GM13976 (cell line): ENCODE results near the gene KRT75.

Source experiments
- DNase-seq: peaks from one replicate; pipeline ENCODE4 v3.0.0; 2012; ENCODE audit warnings: low spot score
- in situ Hi-C: fragments of 300-500 bp; cut with MboI; formaldehyde crosslinking; loops from one replicate; pipeline ENCODE4 v1.12.0; 2022; ENCODE audit warnings: low sequenced_read_pairs, mixed read lengths, inconsistent platforms; ENCODE audit not compliant: unreplicated experiment
- TF ChIP-seq, protein P1 (sequence below): IDR thresholded peaks from 2 replicates; pipeline ENCODE4 v1.5.1; 2012; ENCODE audit warnings: borderline replicate concordance, mild to moderate bottlenecking; ENCODE audit not compliant: insufficient read depth; ENCODE audit errors: extremely low read depth, missing control alignments, control extremely low read depth

The KRT75 gene

DNA sequence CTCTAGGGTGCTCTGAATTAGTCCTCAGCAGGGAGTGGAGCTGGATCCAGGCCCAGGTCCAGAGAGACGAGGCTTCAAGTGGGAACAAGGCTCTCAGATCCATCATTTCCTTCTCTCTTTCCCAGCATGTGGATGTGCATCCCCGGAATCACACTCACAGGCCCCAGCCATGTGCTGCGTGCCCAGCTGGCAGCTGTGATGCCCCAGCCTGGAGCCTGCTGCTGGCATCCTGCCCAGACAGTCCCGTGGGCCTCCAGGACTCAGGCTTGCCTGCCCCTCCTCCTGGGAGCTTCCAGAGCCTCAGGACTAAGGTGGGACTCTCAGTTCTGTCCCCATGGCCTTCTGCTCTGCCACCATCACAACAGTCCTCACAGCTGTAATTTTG is 42.6 kb downstream of the KRT75 start:
- TF ChIP-seq, protein P1, sequence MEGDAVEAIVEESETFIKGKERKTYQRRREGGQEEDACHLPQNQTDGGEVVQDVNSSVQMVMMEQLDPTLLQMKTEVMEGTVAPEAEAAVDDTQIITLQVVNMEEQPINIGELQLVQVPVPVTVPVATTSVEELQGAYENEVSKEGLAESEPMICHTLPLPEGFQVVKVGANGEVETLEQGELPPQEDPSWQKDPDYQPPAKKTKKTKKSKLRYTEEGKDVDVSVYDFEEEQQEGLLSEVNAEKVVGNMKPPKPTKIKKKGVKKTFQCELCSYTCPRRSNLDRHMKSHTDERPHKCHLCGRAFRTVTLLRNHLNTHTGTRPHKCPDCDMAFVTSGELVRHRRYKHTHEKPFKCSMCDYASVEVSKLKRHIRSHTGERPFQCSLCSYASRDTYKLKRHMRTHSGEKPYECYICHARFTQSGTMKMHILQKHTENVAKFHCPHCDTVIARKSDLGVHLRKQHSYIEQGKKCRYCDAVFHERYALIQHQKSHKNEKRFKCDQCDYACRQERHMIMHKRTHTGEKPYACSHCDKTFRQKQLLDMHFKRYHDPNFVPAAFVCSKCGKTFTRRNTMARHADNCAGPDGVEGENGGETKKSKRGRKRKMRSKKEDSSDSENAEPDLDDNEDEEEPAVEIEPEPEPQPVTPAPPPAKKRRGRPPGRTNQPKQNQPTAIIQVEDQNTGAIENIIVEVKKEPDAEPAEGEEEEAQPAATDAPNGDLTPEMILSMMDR, result no peak
- no peak for DNase-seq
- in situ Hi-C loops, result no loop called here

DNA sequence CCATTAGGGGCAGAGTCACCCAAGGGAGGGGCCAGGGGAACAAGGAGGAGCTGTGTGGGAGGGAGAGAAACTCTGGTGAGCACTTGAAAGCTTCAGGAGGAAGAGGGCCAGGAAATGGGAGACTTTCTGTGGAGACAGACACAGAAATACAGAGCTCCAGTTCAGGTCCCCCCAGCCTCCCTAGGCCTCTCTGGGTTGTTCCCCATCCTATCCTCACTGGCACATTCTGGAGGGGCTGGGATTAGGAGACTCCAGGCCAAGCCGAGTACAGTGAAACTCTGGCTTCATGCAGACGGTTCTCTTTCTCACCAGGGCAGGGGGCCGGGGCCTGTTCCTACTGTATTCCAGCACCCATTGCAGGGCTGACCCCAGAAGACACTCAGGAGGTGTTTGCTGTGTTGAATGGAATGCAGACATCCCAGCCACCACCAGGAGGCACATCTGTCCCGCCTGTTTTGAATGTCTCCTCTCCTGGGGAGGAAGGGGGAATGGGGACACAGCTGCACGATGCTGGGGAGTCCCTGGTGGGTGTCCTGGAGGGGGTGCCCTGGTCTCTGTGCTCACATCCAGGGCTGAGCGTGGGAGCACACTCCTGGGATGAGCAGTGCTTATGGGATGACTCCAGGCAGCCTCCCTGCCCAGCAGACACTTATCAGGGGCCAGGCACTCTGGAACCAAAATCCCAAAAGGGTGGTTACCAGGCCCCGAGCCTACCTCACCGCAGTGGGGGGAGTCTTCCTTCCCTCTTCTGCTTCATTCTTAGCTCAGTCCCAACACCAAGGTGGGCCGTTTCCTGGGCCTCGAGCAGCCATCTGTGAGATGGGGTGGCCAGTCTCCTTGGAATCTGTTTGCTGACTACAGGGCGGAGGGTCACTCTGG is 43.2 kb downstream of the KRT75 start:
- no peak for DNase-seq
- in situ Hi-C loops, result no loop called here
- TF ChIP-seq, protein P1, result peak; percentile 6

DNA sequence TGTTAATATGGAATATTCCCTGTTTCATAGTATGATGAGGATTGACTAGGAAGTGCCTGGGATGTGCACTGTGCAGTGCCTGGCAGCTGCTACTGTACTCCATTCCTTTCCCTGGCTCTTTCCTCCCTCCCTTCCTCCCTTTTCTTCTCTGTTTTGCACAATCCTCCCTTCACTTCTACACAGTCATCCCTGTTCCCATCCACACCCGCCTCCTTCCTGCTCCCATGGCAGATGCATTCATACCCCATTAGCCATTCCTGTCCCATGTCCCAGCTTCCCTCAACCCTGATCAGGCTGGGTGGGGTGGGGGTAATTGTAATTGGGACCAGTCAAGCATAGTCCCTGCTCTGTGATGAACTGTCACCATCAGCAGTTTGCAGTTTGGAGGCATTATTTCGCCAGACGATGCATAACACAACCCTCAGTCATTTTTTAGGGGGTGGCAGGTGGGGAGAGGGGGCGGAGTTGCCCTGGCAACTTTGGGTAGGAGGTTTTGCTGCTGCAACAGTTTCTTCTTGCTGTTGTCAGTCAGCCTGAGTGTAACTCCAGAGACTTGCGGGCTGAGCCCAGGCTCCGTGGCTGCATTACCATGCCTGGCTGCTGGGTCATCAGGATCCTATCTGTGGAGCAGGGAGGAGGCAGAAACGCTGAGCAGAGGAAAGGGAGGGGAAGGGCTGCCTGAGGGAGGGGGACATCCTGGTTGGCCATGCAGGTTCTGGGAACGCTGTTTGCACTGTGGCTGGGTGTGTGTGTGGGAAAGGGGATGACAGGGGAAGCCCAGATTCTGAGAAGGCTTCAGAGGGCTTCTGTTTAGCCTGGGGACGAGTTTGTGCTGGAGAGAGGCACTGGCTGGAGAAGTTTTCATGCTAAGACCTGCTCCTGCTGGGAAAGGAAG is 44.6 kb downstream of the KRT75 start:
- in situ Hi-C loops, result loop anchor here (10.0 kb wide), 1 partner anchor 485 kb away; no protein-coding TSS in a partner anchor
- no peak for DNase-seq
- TF ChIP-seq, protein P1, result no peak

DNA sequence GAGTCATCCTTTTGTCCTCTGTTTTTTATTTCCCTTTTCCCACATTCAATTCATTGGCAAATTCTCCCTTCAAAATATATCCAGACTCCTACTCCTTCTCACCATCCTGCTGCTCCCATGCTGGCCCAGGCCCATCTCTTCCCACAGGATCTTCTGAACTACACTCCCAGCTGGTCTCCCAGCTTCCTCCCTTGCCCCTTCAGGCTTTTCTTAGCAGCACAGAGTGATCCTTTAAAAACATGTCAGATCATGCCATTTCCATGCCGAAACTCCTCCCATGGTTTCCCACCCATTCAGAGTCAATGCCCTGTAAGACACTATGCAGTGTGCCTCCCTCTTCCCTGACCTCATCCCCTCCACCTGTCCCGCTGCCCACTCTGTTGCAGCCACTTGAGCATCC is 46.3 kb downstream of the KRT75 start:
- in situ Hi-C loops, result loop anchor here (10.0 kb wide), 1 partner anchor 487 kb away; no protein-coding TSS in a partner anchor
- TF ChIP-seq, protein P1, result no peak
- DNase-seq, result no peak

DNA sequence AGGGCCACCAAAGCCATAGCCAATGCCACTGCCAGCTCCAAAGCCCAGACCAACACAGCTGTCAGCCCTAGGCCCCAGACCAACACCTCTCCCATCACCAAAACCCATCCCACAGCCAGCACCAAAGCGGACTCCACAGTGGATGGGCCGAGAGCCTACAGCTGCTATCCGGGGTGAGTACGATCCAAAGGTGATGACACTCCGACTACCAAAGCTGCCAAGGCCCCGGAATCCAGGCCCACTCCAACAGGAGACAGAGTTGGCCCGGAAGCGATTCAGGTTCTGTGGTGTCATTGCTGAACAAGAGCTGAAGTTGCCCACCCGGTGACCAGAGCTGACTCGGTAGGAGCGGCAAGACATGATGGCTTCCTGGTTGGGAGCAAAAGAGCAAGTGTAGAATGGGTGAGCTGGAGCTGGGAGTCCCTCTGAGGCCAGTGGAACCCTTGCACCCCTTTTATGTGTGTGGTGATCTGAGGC is 48.9 kb downstream of the KRT75 start, which contains the start of gene KRT84:
TSS of gene KRT84 (minus strand) at position 427 of the 477 bp plus-strand sequence. CDS start at position 360, 67 bp downstream.
- no peak for DNase-seq
- in situ Hi-C loops, result loop anchor here (10.0 kb wide), 1 partner anchor 490 kb away; no protein-coding TSS in a partner anchor
- TF ChIP-seq, protein P1, result no peak

DNA sequence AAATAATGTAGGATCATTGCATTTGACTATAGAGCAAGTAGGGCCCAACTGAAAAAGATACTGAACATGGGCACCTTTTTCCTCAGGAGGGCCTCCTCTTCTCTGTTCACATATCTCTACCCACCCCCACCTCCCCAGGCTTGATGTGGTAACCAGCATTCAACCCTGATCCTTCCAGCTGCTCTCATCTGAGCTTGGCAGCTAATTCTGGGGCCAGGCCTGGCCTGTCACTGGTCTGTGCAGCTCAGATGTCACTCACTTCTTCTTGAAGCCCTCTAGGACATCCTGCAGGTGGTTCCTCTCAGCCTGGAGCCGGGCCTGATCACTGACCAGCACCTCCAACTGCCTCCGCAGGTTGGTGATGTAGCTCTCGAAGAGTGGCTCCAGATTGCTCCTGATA is 50.8 kb downstream of the KRT75 start:
- in situ Hi-C loops, result loop anchor here (10.0 kb wide), 1 partner anchor 491 kb away; no protein-coding TSS in a partner anchor
- TF ChIP-seq, protein P1, result no peak
- DNase-seq, result no peak
